ENCODE data around the gene ACSL6.

The ACSL6 gene

GRCh38 chr5:132006331-132007120 is 4.9 kb downstream of the ACSL6 start:
- Histone ChIP-seq H3K9me3 (ENCODE audit: control insufficient read depth, low read length) (no peaks in the 10 kb centered on the region), H3K79me1 (replicated peaks; ENCODE audit: low read length, poor library complexity, severe bottlenecking) (no peaks in the 10 kb centered on the region), H2BK15ac (ENCODE audit: low read depth, poor library complexity, severe bottlenecking) (no peak overlapping the region), H3K23ac (ENCODE audit: low read length in 2 of 2) (no peak overlapping the region), H2BK12ac (ENCODE audit: low read length in 2 of 2) (no peak overlapping the region), H2BK120ac (ENCODE audit: low read depth, low read length) (no peak overlapping the region), H2AFZ (ENCODE audit: low read depth, low read length) (no peak overlapping the region), H3K4me3 (ENCODE audit: insufficient read depth in 1 of 2, low read depth in 1 of 2, low read length in 2 of 2) (no peak overlapping the region), H3K4me1 (ENCODE audit: control insufficient read depth, insufficient read depth, low read depth, low read length) (peaks cover 10% of the 10 kb centered on the region), H3K36me3 (ENCODE audit: control insufficient read depth in 1 of 2, insufficient read depth in 2 of 2, low read depth in 1 of 2, low read length in 2 of 2) (no peaks in the 10 kb centered on the region), H3K4me2 (ENCODE audit: low read length, poor library complexity, severe bottlenecking) (no peak overlapping the region), H3K27me3 (ENCODE audit: control insufficient read depth in 1 of 2, insufficient read depth in 1 of 2, low read length in 2 of 2) (peaks cover 35 to 61% of the 10 kb centered on the region in 2 experiments), H3K9ac (ENCODE audit: low read length) (no peak overlapping the region), H3K4ac (ENCODE audit: low read depth in 1 of 2, low read length in 2 of 2) (no peak overlapping the region), H4K8ac (ENCODE audit: low read length) (no peak overlapping the region), H3K27ac (ENCODE audit: low read length, poor library complexity, severe bottlenecking) (no peak overlapping the region), H3K14ac (ENCODE audit: low read length in 2 of 2) (no peak overlapping the region), H2BK5ac (ENCODE audit: low read depth, low read length, poor library complexity, severe bottlenecking) (no peak overlapping the region), H4K91ac (ENCODE audit: low read length) (no peak overlapping the region), H3K18ac (ENCODE audit: low read depth in 1 of 2, low read length in 2 of 2) (no peak overlapping the region), H2AK5ac (ENCODE audit: low read length, severe bottlenecking) (no peak overlapping the region)
- DNase-seq: no peak
- 74% methylated on average over 6 of the region's 6 CpGs for WGBS

GRCh38 chr5:132005591-132005990 is 5.9 kb downstream of the ACSL6 start:
- 91% methylated on average over 3 of the region's 3 CpGs for WGBS
- H3K4me1 ChIP-seq (ENCODE audit: control insufficient read depth, insufficient read depth, low read depth, low read length): peaks cover 4% of the 10 kb centered on the region
- no peak for DNase-seq
- H2BK15ac ChIP-seq (ENCODE audit: low read depth, poor library complexity, severe bottlenecking): no peak overlapping the region
- no peak overlapping the region for H2AFZ ChIP-seq (ENCODE audit: low read depth, low read length)
- no peak overlapping the region for H3K4ac ChIP-seq (ENCODE audit: low read depth in 1 of 2, low read length in 2 of 2)
- no peak overlapping the region for H3K27ac ChIP-seq (ENCODE audit: low read length, poor library complexity, severe bottlenecking)
- no peak overlapping the region for H4K8ac ChIP-seq (ENCODE audit: low read length)
- H3K27me3 ChIP-seq (ENCODE audit: control insufficient read depth in 1 of 2, insufficient read depth in 1 of 2, low read length in 2 of 2): peaks cover 27 to 63% of the 10 kb centered on the region in 2 experiments
- no peak overlapping the region for H3K4me3 ChIP-seq (ENCODE audit: insufficient read depth in 1 of 2, low read depth in 1 of 2, low read length in 2 of 2)
- no peaks in the 10 kb centered on the region for H3K36me3 ChIP-seq (ENCODE audit: control insufficient read depth in 1 of 2, insufficient read depth in 2 of 2, low read depth in 1 of 2, low read length in 2 of 2)
- H2BK120ac ChIP-seq (ENCODE audit: low read depth, low read length): no peak overlapping the region
- H3K9ac ChIP-seq (ENCODE audit: low read length): no peak overlapping the region
- H4K91ac ChIP-seq (ENCODE audit: low read length): no peak overlapping the region
- no peak overlapping the region for H3K18ac ChIP-seq (ENCODE audit: low read depth in 1 of 2, low read length in 2 of 2)
- H3K79me1 ChIP-seq (replicated peaks; ENCODE audit: low read length, poor library complexity, severe bottlenecking): no peaks in the 10 kb centered on the region
- no peak overlapping the region for H2AK5ac ChIP-seq (ENCODE audit: low read length, severe bottlenecking)
- no peak overlapping the region for H3K4me2 ChIP-seq (ENCODE audit: low read length, poor library complexity, severe bottlenecking)
- H3K14ac ChIP-seq (ENCODE audit: low read length in 2 of 2): no peak overlapping the region
- H2BK5ac ChIP-seq (ENCODE audit: low read depth, low read length, poor library complexity, severe bottlenecking): no peak overlapping the region
- H2BK12ac ChIP-seq (ENCODE audit: low read length in 2 of 2): no peak overlapping the region
- H3K23ac ChIP-seq (ENCODE audit: low read length in 2 of 2): no peak overlapping the region
- H3K9me3 ChIP-seq (ENCODE audit: control insufficient read depth, low read length): no peaks in the 10 kb centered on the region

- no peak overlapping the region for H2AFZ ChIP-seq (ENCODE audit: low read depth, low read length)
- H3K14ac ChIP-seq (ENCODE audit: low read length in 2 of 2): no peak overlapping the region
- H4K8ac ChIP-seq (ENCODE audit: low read length): no peak overlapping the region
- H3K18ac ChIP-seq (ENCODE audit: low read depth in 1 of 2, low read length in 2 of 2): no peak overlapping the region
- no peak for DNase-seq
- H2BK15ac ChIP-seq (ENCODE audit: low read depth, poor library complexity, severe bottlenecking): no peak overlapping the region
- H2BK120ac ChIP-seq (ENCODE audit: low read depth, low read length): no peak overlapping the region
- no peak overlapping the region for H3K23ac ChIP-seq (ENCODE audit: low read length in 2 of 2)
- H3K4me2 ChIP-seq (ENCODE audit: low read length, poor library complexity, severe bottlenecking): no peak overlapping the region
- H2BK12ac ChIP-seq (ENCODE audit: low read length in 2 of 2): no peak overlapping the region
- H3K9ac ChIP-seq (ENCODE audit: low read length): no peak overlapping the region
- peaks cover 4% of the 10 kb centered on the region for H3K4me1 ChIP-seq (ENCODE audit: control insufficient read depth, insufficient read depth, low read depth, low read length)
- H3K36me3 ChIP-seq (ENCODE audit: control insufficient read depth in 1 of 2, insufficient read depth in 2 of 2, low read depth in 1 of 2, low read length in 2 of 2): no peaks in the 10 kb centered on the region
- no peaks in the 10 kb centered on the region for H3K79me1 ChIP-seq (replicated peaks; ENCODE audit: low read length, poor library complexity, severe bottlenecking)
- no peak overlapping the region for H4K91ac ChIP-seq (ENCODE audit: low read length)
- WGBS: 76% methylated on average over 3 of the region's 3 CpGs
- H2BK5ac ChIP-seq (ENCODE audit: low read depth, low read length, poor library complexity, severe bottlenecking): no peak overlapping the region
- H3K9me3 ChIP-seq (ENCODE audit: control insufficient read depth, low read length): no peaks in the 10 kb centered on the region
- no peak overlapping the region for H2AK5ac ChIP-seq (ENCODE audit: low read length, severe bottlenecking)
- H3K27me3 ChIP-seq (ENCODE audit: control insufficient read depth in 1 of 2, insufficient read depth in 1 of 2, low read length in 2 of 2): peaks cover 15 to 60% of the 10 kb centered on the region in 2 experiments
- H3K4ac ChIP-seq (ENCODE audit: low read depth in 1 of 2, low read length in 2 of 2): no peak overlapping the region
- H3K27ac ChIP-seq (ENCODE audit: low read length, poor library complexity, severe bottlenecking): no peak overlapping the region
- no peak overlapping the region for H3K4me3 ChIP-seq (ENCODE audit: insufficient read depth in 1 of 2, low read depth in 1 of 2, low read length in 2 of 2)
These were observed 7.5 kb downstream of the ACSL6 start for GRCh38 chr5:132003982-132004381.

- H4K91ac ChIP-seq (ENCODE audit: low read length): no peak overlapping the region
- H3K79me1 ChIP-seq (replicated peaks; ENCODE audit: low read length, poor library complexity, severe bottlenecking): no peaks in the 10 kb centered on the region
- H3K4me3 ChIP-seq (ENCODE audit: insufficient read depth in 1 of 2, low read depth in 1 of 2, low read length in 2 of 2): no peak overlapping the region
- no peak overlapping the region for H4K8ac ChIP-seq (ENCODE audit: low read length)
- H3K36me3 ChIP-seq (ENCODE audit: control insufficient read depth in 1 of 2, insufficient read depth in 2 of 2, low read depth in 1 of 2, low read length in 2 of 2): no peaks in the 10 kb centered on the region
- no peak overlapping the region for H3K23ac ChIP-seq (ENCODE audit: low read length in 2 of 2)
- peak; percentile 24 for DNase-seq
- H3K4me2 ChIP-seq (ENCODE audit: low read length, poor library complexity, severe bottlenecking): no peak overlapping the region
- no peak overlapping the region for H3K18ac ChIP-seq (ENCODE audit: low read depth in 1 of 2, low read length in 2 of 2)
- no peak overlapping the region for H2BK120ac ChIP-seq (ENCODE audit: low read depth, low read length)
- H3K27ac ChIP-seq (ENCODE audit: low read length, poor library complexity, severe bottlenecking): no peak overlapping the region
- H3K4me1 ChIP-seq (ENCODE audit: control insufficient read depth, insufficient read depth, low read depth, low read length): peaks cover 4% of the 10 kb centered on the region
- H2AFZ ChIP-seq (ENCODE audit: low read depth, low read length): no peak overlapping the region
- H3K27me3 ChIP-seq (ENCODE audit: control insufficient read depth in 1 of 2, insufficient read depth in 1 of 2, low read length in 2 of 2): peaks cover 8 to 53% of the 10 kb centered on the region in 2 experiments
- H3K9ac ChIP-seq (ENCODE audit: low read length): no peak overlapping the region
- no peak overlapping the region for H2BK12ac ChIP-seq (ENCODE audit: low read length in 2 of 2)
- no peak overlapping the region for H2AK5ac ChIP-seq (ENCODE audit: low read length, severe bottlenecking)
- no peak overlapping the region for H2BK5ac ChIP-seq (ENCODE audit: low read depth, low read length, poor library complexity, severe bottlenecking)
- H3K9me3 ChIP-seq (ENCODE audit: control insufficient read depth, low read length): no peaks in the 10 kb centered on the region
- no peak overlapping the region for H3K14ac ChIP-seq (ENCODE audit: low read length in 2 of 2)
- peak overlapping the region; percentile 12 for H2BK15ac ChIP-seq (ENCODE audit: low read depth, poor library complexity, severe bottlenecking)
- no peak overlapping the region for H3K4ac ChIP-seq (ENCODE audit: low read depth in 1 of 2, low read length in 2 of 2)
- 24% methylated on average over 12 of the region's 12 CpGs for WGBS
These were observed 8.2 kb downstream of the ACSL6 start for GRCh38 chr5:132003170-132003744.

Measured in mesenchymal stem cell (in vitro differentiated cells and primary cell).